ENCODE measurements around the gene LAMC1. TPM values are rescaled to one million over a fixed set of nuclear protein-coding genes. Genes with fewer than 3 reads are reported as not detected.

Gene LAMC1
- total and polyA plus RNA-seq, 2 of the 4 experiments (the other 2 are of a cell fraction): 249 to 394 TPM

DNA sequence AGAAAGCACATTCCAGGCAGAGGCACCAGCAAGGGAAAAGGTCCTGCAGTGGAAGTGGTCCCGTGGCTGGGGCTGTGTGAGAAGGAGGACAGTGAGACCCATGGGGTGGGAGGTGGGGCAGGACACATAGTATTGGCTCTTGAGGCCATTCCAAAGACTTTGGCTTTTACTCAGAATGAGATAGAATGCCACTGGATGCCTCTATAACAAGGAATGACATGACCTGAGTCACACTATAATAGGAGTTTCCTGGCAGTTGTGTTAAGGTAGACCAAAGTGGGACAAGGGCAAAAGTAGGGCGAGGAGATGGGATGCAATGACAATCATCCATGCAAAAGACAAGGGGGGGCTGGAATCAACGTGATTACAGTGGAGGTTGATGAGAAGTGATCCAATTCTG is 138.2 kb downstream of the LAMC1 start:
- Histone ChIP-seq H2BK5ac (ENCODE audit: low read depth, low read length, poor library complexity, severe bottlenecking) (no peak overlapping the region), H2BK20ac (ENCODE audit: low read depth, low read length) (peak overlapping the region; percentile 36; the same call in 1 of the 2 replicates), H3K27ac (ENCODE audit: insufficient read depth, low read length) (no peak overlapping the region), H3K27me3 (ENCODE audit: control insufficient read depth, insufficient read depth, low read length) (no peaks in the 10 kb centered on the region), H2AFZ (replicated peaks; ENCODE audit: low read length, poor library complexity) (peak overlapping the region; percentile 34), H3K9ac (ENCODE audit: low read depth, low read length) (no peak overlapping the region), H3K4me1 (ENCODE audit: control insufficient read depth, insufficient read depth, low read length) (peaks cover 8% of the 10 kb centered on the region), H2AK5ac (ENCODE audit: low read depth, low read length) (peak overlapping the region; percentile 37; the same call in 1 of the 2 replicates), H3K18ac (ENCODE audit: low read depth, low read length) (no peak overlapping the region), H2AK9ac (replicated peaks; ENCODE audit: low read depth, low read length, poor library complexity) (no peak overlapping the region), H3K4me3 (ENCODE audit: insufficient read depth, low read depth, low read length) (no peak overlapping the region), H4K91ac (ENCODE audit: insufficient read depth, low read depth, low read length) (peak overlapping the region; percentile 23; the same call in 1 of the 2 replicates), H3K56ac (ENCODE audit: extremely low read depth, insufficient read depth, low read length) (no peak overlapping the region), H4K8ac (ENCODE audit: low read depth in 2 of 2, low read length in 2 of 2) (no peak overlapping the region), H3K14ac (replicated peaks; ENCODE audit: low read depth, low read length) (no peak overlapping the region; the same call in 1 of the 2 replicates), H3K9me3 (ENCODE audit: control insufficient read depth, insufficient read depth, low read length) (no peaks in the 10 kb centered on the region), H2BK15ac (ENCODE audit: low read depth, low read length) (peak overlapping the region; percentile 37; the same call in 2 of the 3 replicates), H4K5ac (ENCODE audit: low read depth, low read length) (no peak overlapping the region), H3K4me2 (ENCODE audit: low read depth, low read length) (no peak overlapping the region), H3K23ac (ENCODE audit: low read depth, low read length) (no peak overlapping the region), H3K79me1 (ENCODE audit: low read depth in 1 of 2, low read length in 2 of 2) (no peaks in the 10 kb centered on the region), H3K36me3 (ENCODE audit: control insufficient read depth, insufficient read depth, low read length) (no peaks in the 10 kb centered on the region), H2BK120ac (ENCODE audit: low read depth, low read length) (peak overlapping the region; percentile 93), H4K20me1 (ENCODE audit: insufficient read depth, low read length) (no peaks in the 10 kb centered on the region), H3K9me1 (ENCODE audit: insufficient read depth, low read length) (peaks cover 5% of the 10 kb centered on the region), H3K4ac (ENCODE audit: low read depth, low read length) (peak overlapping the region; percentile 12; the same call in 1 of the 2 replicates)
- dilution Hi-C loops (cut with HindIII; ENCODE audit: low sequenced_read_pairs, unreplicated experiment) (no loop called here), in situ Hi-C loops (cut with MboI; ENCODE audit: low sequenced_read_pairs) (no loop called here), intact Hi-C loops (cut with micrococcal nuclease) (no loop called here)
- ChIA-PET POLR2A (ENCODE audit: unreplicated experiment) (no interaction called here), CTCF (interaction anchor here (0.6 kb wide), 1 partner anchor 1598 kb away, joined by 3 read pairs; no protein-coding TSS in a partner anchor)
- 92% methylated on average over 3 of the region's 3 CpGs; no CpG with 5 or more reads in 1 of the 2 experiments for WGBS, 2 experiments (ENCODE audit: extremely low coverage in 2 of 2, insufficient read length in 1 of 2)
- no TSS peak for BruUV-seq (replicated peaks)
- DNase-seq (no peak), ATAC-seq (ENCODE audit: low read depth) (no peak)
- TF ChIP-seq NFE2L2 (IDR thresholded peaks at IDR 0.05; ENCODE audit: low read depth, low read length): no peak
- no peak for TF ChIP-seq RCOR1 (IDR thresholded peaks at IDR 0.05; ENCODE audit: insufficient replicate concordance, low read length)
- no peak for TF ChIP-seq FOS (IDR thresholded peaks at IDR 0.05; ENCODE audit: low read depth, low read length)
- no peak for TF ChIP-seq CHD1 (IDR thresholded peaks at IDR 0.05; ENCODE audit: low read depth, low read length)
- TF ChIP-seq, protein P1, sequence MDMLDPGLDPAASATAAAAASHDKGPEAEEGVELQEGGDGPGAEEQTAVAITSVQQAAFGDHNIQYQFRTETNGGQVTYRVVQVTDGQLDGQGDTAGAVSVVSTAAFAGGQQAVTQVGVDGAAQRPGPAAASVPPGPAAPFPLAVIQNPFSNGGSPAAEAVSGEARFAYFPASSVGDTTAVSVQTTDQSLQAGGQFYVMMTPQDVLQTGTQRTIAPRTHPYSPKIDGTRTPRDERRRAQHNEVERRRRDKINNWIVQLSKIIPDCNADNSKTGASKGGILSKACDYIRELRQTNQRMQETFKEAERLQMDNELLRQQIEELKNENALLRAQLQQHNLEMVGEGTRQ (IDR thresholded peaks at IDR 0.05; ENCODE audit: low read depth, low read length): no peak
- TF ChIP-seq, protein P2, sequence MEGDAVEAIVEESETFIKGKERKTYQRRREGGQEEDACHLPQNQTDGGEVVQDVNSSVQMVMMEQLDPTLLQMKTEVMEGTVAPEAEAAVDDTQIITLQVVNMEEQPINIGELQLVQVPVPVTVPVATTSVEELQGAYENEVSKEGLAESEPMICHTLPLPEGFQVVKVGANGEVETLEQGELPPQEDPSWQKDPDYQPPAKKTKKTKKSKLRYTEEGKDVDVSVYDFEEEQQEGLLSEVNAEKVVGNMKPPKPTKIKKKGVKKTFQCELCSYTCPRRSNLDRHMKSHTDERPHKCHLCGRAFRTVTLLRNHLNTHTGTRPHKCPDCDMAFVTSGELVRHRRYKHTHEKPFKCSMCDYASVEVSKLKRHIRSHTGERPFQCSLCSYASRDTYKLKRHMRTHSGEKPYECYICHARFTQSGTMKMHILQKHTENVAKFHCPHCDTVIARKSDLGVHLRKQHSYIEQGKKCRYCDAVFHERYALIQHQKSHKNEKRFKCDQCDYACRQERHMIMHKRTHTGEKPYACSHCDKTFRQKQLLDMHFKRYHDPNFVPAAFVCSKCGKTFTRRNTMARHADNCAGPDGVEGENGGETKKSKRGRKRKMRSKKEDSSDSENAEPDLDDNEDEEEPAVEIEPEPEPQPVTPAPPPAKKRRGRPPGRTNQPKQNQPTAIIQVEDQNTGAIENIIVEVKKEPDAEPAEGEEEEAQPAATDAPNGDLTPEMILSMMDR (conservative IDR thresholded peaks at IDR 0.05; ENCODE audit: low read depth, low read length): no peak
- TF ChIP-seq MAZ (IDR thresholded peaks at IDR 0.05; ENCODE audit: borderline replicate concordance, low read depth, low read length): no peak
- no peak for TF ChIP-seq SMC3 (IDR thresholded peaks at IDR 0.05; ENCODE audit: low read depth, low read length)
- TF ChIP-seq MAFK (IDR thresholded peaks at IDR 0.05; ENCODE audit: low read depth, low read length): no peak
- TF ChIP-seq MXI1 (IDR thresholded peaks at IDR 0.05; ENCODE audit: borderline replicate concordance, low read depth, low read length): no peak
- no peak for TF ChIP-seq RFX5 (IDR thresholded peaks at IDR 0.05; ENCODE audit: low read depth, low read length)
- no peak for TF ChIP-seq BHLHE40 (IDR thresholded peaks at IDR 0.05; ENCODE audit: low read depth, low read length)
- no peak for TF ChIP-seq CEBPB (IDR thresholded peaks at IDR 0.05; ENCODE audit: low read depth, low read length)
- TF ChIP-seq POLR2A (IDR thresholded peaks at IDR 0.05; ENCODE audit: low read depth, low read length): no peak
- no peak for TF ChIP-seq RAD21 (IDR thresholded peaks at IDR 0.05; ENCODE audit: low read length)
- TF ChIP-seq, protein P3, sequence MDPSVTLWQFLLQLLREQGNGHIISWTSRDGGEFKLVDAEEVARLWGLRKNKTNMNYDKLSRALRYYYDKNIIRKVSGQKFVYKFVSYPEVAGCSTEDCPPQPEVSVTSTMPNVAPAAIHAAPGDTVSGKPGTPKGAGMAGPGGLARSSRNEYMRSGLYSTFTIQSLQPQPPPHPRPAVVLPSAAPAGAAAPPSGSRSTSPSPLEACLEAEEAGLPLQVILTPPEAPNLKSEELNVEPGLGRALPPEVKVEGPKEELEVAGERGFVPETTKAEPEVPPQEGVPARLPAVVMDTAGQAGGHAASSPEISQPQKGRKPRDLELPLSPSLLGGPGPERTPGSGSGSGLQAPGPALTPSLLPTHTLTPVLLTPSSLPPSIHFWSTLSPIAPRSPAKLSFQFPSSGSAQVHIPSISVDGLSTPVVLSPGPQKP (IDR thresholded peaks at IDR 0.05; ENCODE audit: borderline replicate concordance, low read depth, low read length): no peak

Data from IMR-90 (cell line).